Measurements from ENCODE around the gene KIF13A.

- TF ChIP-seq CTCF (IDR thresholded peaks at IDR 0.05) (no peak), POLR2AphosphoS5 (IDR thresholded peaks at IDR 0.05; ENCODE audit: low read depth, low read length) (no peak), TCF7L2 (IDR thresholded peaks at IDR 0.05; ENCODE audit: low read depth, low read length) (no peak)
Observed at GRCh38 chr6:17866876-17867444, 120.5 kb downstream of the KIF13A start.

All from Panc1 (cell line).